NCI-H526 (cell line): ENCODE measurements around the gene PRM1.

ENCODE experiments used
- DNase-seq, 2 experiments: peaks; one replicate each; lab custom pipeline; 2025; lab: John Stamatoyannopoulos, UW

Gene PRM1

DNA sequence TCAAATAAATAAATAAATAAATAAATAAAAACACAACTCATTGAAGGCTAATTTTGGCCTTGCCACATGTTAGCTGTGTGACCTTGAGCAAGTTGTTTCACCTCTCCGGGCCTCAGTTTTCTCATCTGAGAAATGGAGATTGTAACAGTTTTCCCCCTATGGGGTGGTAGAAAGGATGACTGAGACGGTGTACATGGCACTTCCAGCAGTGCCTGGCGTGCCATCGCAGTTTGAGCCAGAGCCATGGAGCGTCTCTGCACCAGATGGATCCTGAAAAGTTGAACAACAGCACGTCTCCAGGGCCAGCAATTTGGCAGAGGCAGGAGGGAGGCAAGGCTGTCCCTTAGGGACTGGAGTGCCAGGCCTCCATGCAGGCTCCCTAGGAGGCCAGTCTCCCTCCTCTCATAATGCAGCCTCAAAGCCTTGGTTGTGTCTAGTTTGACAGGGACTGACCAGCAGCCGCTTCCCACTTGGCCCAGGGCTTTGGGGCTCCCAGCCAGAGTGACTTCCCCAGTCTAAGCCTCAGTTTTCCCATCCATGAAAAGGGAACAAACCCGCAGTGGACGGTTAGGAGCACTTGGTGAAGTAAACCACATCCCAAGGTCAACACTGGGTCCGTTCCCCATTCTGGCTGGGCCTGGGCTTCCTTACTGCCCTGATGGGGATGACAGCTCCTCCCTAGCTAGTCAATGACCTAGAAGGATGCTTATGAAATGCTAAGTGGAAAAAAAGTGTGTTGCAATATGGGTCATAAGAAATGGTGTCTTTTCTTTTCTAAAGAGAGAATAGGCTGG is 44.5 kb downstream of the PRM1 start:
- DNase-seq, result no peak

DNA sequence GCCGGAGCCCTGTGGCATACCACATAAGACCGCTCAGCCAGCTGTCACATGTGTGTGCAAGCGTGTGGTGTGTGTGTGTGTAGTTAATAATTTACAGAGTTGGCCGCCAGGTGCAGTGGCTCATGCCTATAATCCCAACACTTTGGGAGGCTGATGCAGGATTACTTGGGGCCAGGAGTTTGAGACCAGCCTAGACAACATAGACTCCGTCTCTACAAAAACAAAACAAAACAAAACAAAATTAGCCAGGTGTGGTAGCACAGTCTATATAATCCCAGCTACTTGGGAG is 45.5 kb downstream of the PRM1 start:
- DNase-seq, result peak; percentile 36 to 77

- DNase-seq, result no peak
Measured at GRCh38 chr16:11234884-11235702, 46.0 kb downstream of the PRM1 start.

GRCh38 chr16:11233727-11234376 is 47.3 kb downstream of the PRM1 start:
- DNase-seq, result no peak

GRCh38 chr16:11232852-11233726 is 48.0 kb downstream of the PRM1 start:
- no peak for DNase-seq

DNA sequence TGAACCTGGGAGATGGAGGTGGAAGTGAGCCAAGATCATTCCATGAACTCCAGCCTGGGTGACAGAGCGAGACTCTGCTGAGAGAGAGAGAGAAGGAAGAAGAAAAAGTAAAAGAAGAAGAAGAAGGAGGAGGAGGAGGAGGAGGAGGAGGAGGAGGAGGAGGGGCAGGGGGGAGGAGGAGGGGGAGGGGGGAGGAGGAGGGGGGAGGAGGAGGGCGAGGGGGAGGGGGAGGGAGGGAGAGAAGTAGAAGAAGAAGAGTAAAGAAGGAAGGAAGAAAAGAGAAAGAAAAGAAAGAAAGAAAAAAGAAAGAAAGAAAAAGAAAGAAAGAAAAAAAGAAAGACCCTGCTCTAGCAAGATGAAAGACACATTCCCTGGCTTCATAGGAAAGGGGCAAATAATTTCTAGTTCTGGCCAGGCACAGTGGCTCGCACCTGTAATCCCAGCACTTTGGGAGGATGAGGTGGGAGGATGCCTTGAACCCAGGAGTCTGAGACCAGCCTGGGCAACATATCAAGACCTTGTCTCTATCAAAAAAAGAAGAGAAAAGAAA is 48.8 kb downstream of the PRM1 start:
- no peak for DNase-seq

GRCh38 chr16:11231367-11231970 is 49.7 kb downstream of the PRM1 start:
- DNase-seq, result no peak
